Stimulated activated CD8-positive, alpha-beta memory T cell treated with anti-CD3 and anti-CD28 coated beads, Interleukin-7, amount 100 ng/mL, for 48 hours (primary cell): ENCODE measurements around the gene YIPF5.

Experiments used
- DNase-seq, 2 donors: peaks; one replicate each; pipeline ENCODE4 v3.0.0-alpha.2; 2020; ENCODE audit warnings: low read depth in 1 of 2; ENCODE audit errors: extremely low read depth in 1 of 2

The YIPF5 gene

DNA sequence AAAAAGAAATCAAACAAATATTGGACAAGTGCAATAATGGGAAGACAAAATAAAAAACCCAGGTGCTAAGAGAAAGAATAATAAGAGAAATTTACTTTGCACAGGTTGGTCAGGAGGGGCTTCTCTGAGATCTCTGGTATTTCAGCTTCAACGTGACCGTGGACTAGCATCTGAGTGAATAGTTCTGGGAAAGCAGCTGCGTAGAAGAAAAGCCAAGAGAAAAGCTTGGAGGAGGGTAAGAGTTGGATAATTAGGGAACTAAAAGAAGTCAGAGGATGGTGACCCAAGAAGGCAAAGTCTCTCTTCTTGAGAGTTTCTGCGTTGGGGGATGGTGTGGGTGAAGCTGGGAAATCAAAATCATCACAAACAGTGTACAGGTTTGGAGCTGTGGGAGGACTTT, 41.6 kb downstream of the YIPF5 start:
- no peak for DNase-seq

DNA sequence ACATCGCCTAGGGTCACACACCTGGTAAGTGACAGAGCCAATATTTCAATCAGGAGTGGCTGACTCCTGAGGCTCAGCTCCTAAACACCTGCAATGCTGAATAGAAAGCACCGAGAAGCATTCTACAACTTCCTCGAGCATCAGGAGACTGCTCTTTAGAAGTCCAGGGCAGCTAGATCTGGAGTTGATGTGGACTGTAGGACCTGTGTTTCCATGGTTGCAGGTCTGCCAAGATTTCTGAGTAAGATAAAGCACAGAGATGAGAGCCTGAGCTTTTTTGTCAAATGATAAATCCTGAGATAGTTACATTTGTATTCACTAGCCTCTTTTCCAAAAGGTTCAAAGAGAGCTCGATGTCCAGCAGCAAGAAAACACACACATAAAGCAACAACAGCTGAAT, 43.8 kb downstream of the YIPF5 start:
- DNase-seq: no peak

DNA sequence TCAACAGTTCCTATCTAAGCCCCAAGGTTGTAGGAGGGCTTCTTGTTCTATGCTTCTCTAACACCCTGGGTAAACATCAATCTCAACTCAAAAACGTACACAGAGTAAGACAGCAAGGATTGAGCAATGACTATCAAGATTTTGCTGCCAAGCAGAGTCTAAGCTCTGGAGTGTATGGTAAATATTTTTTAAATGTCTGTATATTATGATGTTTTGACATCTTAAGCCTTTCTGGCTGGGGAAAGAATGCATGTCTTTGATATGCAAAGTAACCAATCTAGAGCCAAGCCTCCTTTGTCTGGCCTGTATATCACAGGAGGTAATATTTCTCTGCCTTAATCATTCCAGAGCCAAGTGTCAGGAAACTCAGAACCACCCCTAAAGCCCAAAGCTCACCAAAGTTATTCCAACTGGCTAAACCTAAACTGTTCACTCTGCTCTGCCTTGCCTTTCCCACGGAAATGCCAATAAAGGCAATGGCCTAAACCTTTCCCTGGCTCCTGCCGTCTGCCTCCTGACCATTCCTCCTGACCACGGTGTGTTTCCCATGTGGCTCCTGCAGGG, 45.2 kb downstream of the YIPF5 start:
- no peak for DNase-seq

DNA sequence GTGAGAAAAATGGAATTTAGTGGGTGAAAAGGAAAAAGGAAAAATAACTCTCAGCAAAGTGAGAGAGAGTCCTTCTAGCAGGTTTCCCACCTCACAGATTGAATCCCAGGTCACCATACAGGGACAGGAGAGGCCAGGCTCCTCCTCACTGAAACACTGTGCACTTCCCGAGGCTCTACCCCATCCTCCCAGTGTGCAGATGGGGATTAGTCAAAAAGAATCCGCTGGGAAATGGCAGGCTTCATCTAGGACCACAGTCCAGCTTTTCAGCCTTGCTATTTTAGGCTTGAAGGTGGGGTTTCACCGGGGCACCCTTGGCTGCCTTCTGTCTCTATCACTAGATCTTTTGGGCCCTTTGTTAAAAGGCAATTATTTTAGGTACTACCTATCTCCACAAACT, 47.8 kb downstream of the YIPF5 start:
- DNase-seq: no peak

DNA sequence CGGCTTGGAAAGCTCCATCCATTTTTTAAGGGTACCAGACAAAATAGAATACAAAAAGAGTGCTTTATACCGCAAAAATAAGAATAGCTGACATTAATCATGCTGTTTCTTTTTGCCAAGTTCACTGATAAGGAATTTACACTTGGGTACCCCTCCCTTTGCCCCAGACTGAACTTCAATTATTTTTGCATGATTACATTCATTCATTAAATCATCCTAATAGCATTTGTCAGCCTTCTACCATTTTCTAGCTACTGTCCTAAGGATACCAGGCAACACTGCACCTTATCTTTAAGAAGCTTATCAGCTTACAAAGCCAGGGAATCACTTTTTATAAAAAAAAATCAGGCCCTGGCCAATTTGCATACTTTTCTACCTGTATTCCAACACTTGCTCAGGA, 48.4 kb downstream of the YIPF5 start:
- DNase-seq: no peak

DNA sequence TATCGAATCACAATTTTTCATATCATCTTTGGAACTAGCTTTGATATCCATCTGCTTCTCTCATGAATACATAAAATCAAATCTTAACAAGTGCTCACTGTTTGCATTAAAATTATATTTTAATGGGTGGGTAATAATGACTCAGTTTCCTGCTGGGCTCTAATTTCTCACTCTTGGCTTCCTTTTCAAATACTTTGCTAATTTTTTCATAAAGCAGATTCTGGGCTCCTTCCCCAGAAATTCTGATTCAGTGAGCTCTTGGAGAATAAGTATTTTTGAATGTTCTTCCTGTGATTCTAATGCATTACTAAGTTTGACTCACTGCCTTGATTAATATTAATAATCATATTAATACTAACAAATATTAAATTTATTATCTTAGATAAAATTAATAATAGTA, 48.9 kb downstream of the YIPF5 start:
- no peak for DNase-seq

DNA sequence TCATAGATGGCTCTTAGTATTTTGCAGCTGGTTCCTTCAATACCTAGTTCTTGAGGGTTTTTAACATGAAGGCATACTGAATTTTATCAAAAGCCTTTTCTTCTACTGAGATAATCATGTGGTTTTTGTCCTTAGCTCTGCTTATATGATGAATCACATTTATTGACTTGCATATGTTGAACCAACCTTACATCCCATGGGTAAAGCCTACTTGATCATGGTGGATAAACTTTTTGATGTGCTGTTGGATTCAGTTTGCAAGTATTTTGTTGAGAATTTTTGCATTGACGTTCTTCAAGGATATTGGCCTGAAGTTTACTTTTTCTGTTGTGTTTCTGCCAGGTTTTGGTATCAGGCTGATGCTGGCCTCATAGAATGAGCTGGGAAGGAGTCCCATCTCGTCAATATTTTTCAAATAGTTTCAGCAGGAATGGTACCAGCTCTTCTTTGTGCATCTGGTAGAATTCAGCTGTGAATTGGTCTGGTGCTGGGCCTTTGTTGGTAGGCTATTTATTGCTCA, 49.7 kb downstream of the YIPF5 start:
- no peak for DNase-seq

DNA sequence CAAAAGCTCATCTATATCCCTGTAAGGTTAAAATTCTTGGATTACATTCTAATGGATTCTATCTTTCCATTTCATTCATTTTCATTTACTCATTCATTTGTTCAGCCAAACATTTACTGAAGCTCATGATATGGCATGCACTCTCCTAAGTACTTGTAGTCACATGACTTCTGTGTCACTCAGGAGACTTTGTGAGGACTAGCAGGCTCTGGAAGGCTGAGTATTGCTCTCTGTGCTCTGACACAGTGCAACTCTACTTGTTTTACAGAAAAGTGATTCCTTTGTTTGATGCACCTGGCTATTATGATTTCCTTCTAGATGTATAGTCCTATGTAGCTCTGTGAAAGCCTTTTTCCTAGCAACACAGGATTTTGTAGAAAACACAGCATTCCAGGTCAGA, 53.0 kb downstream of the YIPF5 start:
- DNase-seq: no peak

DNA sequence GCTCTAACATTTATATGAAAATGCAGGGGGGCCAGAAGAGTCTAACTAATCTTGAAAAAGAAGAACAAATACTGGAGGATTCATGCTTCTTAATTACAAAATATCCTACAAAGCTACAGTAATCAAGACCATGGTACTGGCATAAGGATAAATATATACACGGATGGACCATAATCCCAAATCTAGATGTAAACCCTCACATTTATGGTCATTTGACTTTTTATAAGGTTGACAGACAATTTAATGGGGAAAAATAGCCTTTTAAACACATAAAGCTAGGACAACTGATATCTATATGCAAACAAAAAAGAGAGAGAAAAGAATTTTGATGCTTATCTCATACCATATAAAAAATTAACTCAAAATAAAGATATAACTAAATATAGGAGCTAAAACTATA, 55.9 kb downstream of the YIPF5 start:
- DNase-seq: no peak
